Left ventricle myocardium superior (tissue), 1 donor: ENCODE measurements around the gene CEACAM21. TPM values are rescaled to one million over a fixed set of nuclear protein-coding genes. Genes with fewer than 3 reads are reported as not detected.

ENCODE experiments used
- total RNA-seq: library from RNA; stranded (reverse); fragmentation: NEBNext Ultra II Directional; extraction: Animal tissue kit (Norgen Biotek cat#: 25700); gene quantifications from one replicate; pipeline ENCODE4 v1.2.1, GENCODE V29; 2021
- donor health status: DM: no; HTN: yes; CAD: no; lungs with severe emphysema.

Gene CEACAM21
- total RNA-seq, 1 donor from 2014 or later: 0.99 TPM

Other genes starting within 250 kb of the CEACAM21 start
- gene TGFB1, start 222.2 kb upstream of the CEACAM21 start, total RNA-seq: 13.2 TPM
- gene B9D2, start 212.0 kb upstream of the CEACAM21 start, total RNA-seq: 3.7 TPM
- 3.6 TPM for gene TMEM91, start 199.6 kb upstream of the CEACAM21 start, total RNA-seq
- gene EXOSC5, start 178.8 kb upstream of the CEACAM21 start, total RNA-seq: 14.4 TPM
- 49.2 TPM for gene BCKDHA, start 178.3 kb upstream of the CEACAM21 start, total RNA-seq
- 12.4 TPM for gene B3GNT8, start 148.8 kb upstream of the CEACAM21 start, total RNA-seq
- gene DMAC2, start 136.3 kb upstream of the CEACAM21 start, total RNA-seq: 111 TPM
- not detected for gene ERICH4, start 133.0 kb upstream of the CEACAM21 start, total RNA-seq
- 0.52 TPM for gene CEACAM4, start 50.9 kb downstream of the CEACAM21 start, total RNA-seq
- not detected for gene CEACAM7, start 112.1 kb downstream of the CEACAM21 start, total RNA-seq
- not detected for gene CEACAM5, start 132.5 kb downstream of the CEACAM21 start, total RNA-seq
- not detected for gene CEACAM6, start 179.4 kb downstream of the CEACAM21 start, total RNA-seq
- gene CEACAM3, start 220.4 kb downstream of the CEACAM21 start, total RNA-seq: 0.32 TPM